Neuronal stem cell (in vitro differentiated cells): Measurements from ENCODE around the gene WFIKKN1.
A peak's percentile ranks its signal among the peaks of the same experiment; 100 is the strongest.

Source experiments
- DNase-seq: peaks from one replicate; pipeline ENCODE4 v3.0.0-alpha.2; 2013; ENCODE audit warnings: low spot score
- H2AFZ ChIP-seq: one replicate; pipeline ENCODE4 v1.6.1; 2013; ENCODE audit warnings: mild to moderate bottlenecking, low read length, inconsistent platforms
- H2AK5ac ChIP-seq: 2 replicates; pipeline ENCODE4 v1.6.1; 2013; ENCODE audit warnings: low read depth, mild to moderate bottlenecking, inconsistent platforms, low read length, moderate library complexity, mixed read lengths
- H2BK120ac ChIP-seq: 2 replicates; pipeline ENCODE4 v1.6.1; 2013; ENCODE audit warnings: low read depth, mild to moderate bottlenecking, inconsistent platforms, low read length, moderate library complexity, mixed read lengths
- H2BK12ac ChIP-seq: one replicate; pipeline ENCODE4 v1.6.1; 2013; ENCODE audit warnings: low read length, inconsistent platforms
- H2BK15ac ChIP-seq: 2 replicates; pipeline ENCODE4 v1.6.1; 2013; ENCODE audit warnings: mild to moderate bottlenecking, low read length, inconsistent platforms, mixed read lengths
- H2BK5ac ChIP-seq: one replicate; pipeline ENCODE4 v1.6.1; 2013; ENCODE audit warnings: inconsistent platforms, mild to moderate bottlenecking, low read length, moderate library complexity
- H3K14ac ChIP-seq: one replicate; pipeline ENCODE4 v1.6.1; 2013; ENCODE audit warnings: low read length, inconsistent platforms
- H3K18ac ChIP-seq: 2 replicates; pipeline ENCODE4 v1.6.1; 2013; ENCODE audit warnings: low read length, inconsistent platforms
- H3K23ac ChIP-seq: 2 replicates; pipeline ENCODE4 v1.6.1; 2013; ENCODE audit warnings: low read depth, mild to moderate bottlenecking, mixed read lengths, low read length, inconsistent platforms; ENCODE audit not compliant: poor library complexity
- H3K27ac ChIP-seq: replicated peaks from 3 replicates; pipeline ENCODE4 v1.5.1; 2013; ENCODE audit warnings: low read length, inconsistent platforms
- H3K27me3 ChIP-seq, 3 experiments: 2 replicates each; pipeline ENCODE4 v1.6.1; 2013; ENCODE audit warnings: low read length in 3 of 3, mild to moderate bottlenecking in 2 of 3, inconsistent platforms in 1 of 3, low read depth in 1 of 3, mixed read lengths in 1 of 3, moderate library complexity in 1 of 3; ENCODE audit not compliant: control insufficient read depth in 3 of 3, insufficient read depth in 3 of 3
- H3K36me3 ChIP-seq, 2 donors: replicated peaks in 1 of 2; 2 replicates each; pipeline ENCODE4 v1.6.1; 2013; ENCODE audit warnings: low read length in 2 of 2; ENCODE audit not compliant: control insufficient read depth in 2 of 2, insufficient read depth in 2 of 2
- H3K4ac ChIP-seq: 2 replicates; pipeline ENCODE4 v1.6.1; 2013; ENCODE audit warnings: inconsistent platforms, mild to moderate bottlenecking, low read length, moderate library complexity
- H3K4me1 ChIP-seq, 2 donors: 1 replicate in 1 of 2; 2 replicates in 1 of 2; pipeline ENCODE4 v1.6.1; 2013; ENCODE audit warnings: low read length in 2 of 2, low read depth in 1 of 2; ENCODE audit not compliant: control insufficient read depth in 2 of 2, insufficient read depth in 1 of 2
- H3K4me2 ChIP-seq: one replicate; pipeline ENCODE4 v1.6.1; 2013; ENCODE audit warnings: mild to moderate bottlenecking, low read length, inconsistent platforms; ENCODE audit not compliant: insufficient read depth, poor library complexity, severe bottlenecking
- H3K4me3 ChIP-seq, 2 donors: 2 replicates each; pipeline ENCODE4 v1.5.1; 2013; ENCODE audit warnings: low read length in 2 of 2, mild to moderate bottlenecking in 2 of 2, inconsistent platforms in 1 of 2, moderate library complexity in 1 of 2
- H3K79me1 ChIP-seq: one replicate; pipeline ENCODE4 v1.6.1; 2013; ENCODE audit warnings: low read depth, mild to moderate bottlenecking, inconsistent platforms, low read length, moderate library complexity
- H3K9ac ChIP-seq: one replicate; pipeline ENCODE4 v1.6.1; 2013; ENCODE audit warnings: mild to moderate bottlenecking, low read depth, low read length, inconsistent platforms; ENCODE audit not compliant: poor library complexity
- H3K9me3 ChIP-seq, 2 donors: replicated peaks in 1 of 2; 2 replicates each; pipeline versions ENCODE3 to v1.6.1; 2013; ENCODE audit warnings: low read length in 2 of 2, mild to moderate bottlenecking in 2 of 2, inconsistent platforms in 1 of 2, low read depth in 1 of 2, mixed read lengths in 1 of 2, moderate library complexity in 1 of 2; ENCODE audit not compliant: control insufficient read depth in 2 of 2, insufficient read depth in 1 of 2
- H4K8ac ChIP-seq: one replicate; pipeline ENCODE4 v1.6.1; 2013; ENCODE audit warnings: low read depth, mild to moderate bottlenecking, inconsistent platforms, low read length, moderate library complexity
- H4K91ac ChIP-seq: one replicate; pipeline ENCODE4 v1.6.1; 2013; ENCODE audit warnings: low read length, low read depth, mild to moderate bottlenecking, inconsistent platforms; ENCODE audit not compliant: poor library complexity
- WGBS, 2 donors: extraction: QIAGEN DNeasy Blood & Tissue Kit; methylation state at CpG; one replicate each; pipeline ENCODE4 v1.1.7; 2013; ENCODE audit warnings: missing lambda C conversion rate in 2 of 2, mixed read lengths in 1 of 2; ENCODE audit not compliant: insufficient read length in 2 of 2, insufficient replicate concordance in 1 of 2; ENCODE audit errors: extremely low coverage in 2 of 2; 5-methylcytosine and 5-hydroxymethylcytosine counted together

WFIKKN1 gene

DNA sequence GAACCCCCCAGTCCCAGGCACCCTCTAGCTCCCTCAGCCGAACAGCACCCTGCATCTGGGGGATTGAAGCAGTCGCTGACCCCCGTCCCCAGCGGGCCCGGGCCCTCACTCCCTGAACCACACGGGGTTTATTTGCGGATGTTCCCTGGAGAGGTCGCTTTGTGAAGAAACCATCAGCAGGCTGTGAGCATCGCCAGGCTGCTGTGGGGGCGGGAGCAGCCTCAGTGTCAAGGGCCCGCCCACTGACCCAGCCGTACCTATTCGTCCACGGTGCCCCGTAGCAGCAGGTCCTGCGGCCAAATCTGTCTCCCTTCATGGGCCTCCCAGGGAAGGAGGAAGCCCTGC, 47.3 kb upstream of the WFIKKN1 start:
- Histone ChIP-seq H3K4me2 (peak overlapping the region; percentile 43), H2BK120ac (no peak overlapping the region), H3K18ac (peak overlapping the region; percentile 85), H3K9me3 (no peaks in the 10 kb centered on the region), H2BK12ac (peak overlapping the region; percentile 58), H3K27me3 (peaks cover 0 to 21% (median 0%) of the 10 kb centered on the region in 3 experiments), H3K4ac (no peak overlapping the region), H3K23ac (peak overlapping the region; percentile 96), H3K4me3 (no peak overlapping the region), H3K4me1 (peaks cover 6 to 16% of the 10 kb centered on the region in 2 donors), H3K36me3 (peaks cover 8 to 18% of the 10 kb centered on the region in 2 donors), H3K27ac (no peak overlapping the region), H4K91ac (no peak overlapping the region), H4K8ac (no peak overlapping the region), H2AK5ac (peak overlapping the region; percentile 94), H2BK5ac (no peak overlapping the region), H2BK15ac (no peak overlapping the region), H3K14ac (peak overlapping the region; percentile 38), H2AFZ (no peak overlapping the region), H3K79me1 (peaks cover 2% of the 10 kb centered on the region), H3K9ac (peak overlapping the region; percentile 24)
- DNase-seq = no peak
- WGBS, 2 donors = no CpG with 5 or more reads among the region's 16 CpGs

DNA sequence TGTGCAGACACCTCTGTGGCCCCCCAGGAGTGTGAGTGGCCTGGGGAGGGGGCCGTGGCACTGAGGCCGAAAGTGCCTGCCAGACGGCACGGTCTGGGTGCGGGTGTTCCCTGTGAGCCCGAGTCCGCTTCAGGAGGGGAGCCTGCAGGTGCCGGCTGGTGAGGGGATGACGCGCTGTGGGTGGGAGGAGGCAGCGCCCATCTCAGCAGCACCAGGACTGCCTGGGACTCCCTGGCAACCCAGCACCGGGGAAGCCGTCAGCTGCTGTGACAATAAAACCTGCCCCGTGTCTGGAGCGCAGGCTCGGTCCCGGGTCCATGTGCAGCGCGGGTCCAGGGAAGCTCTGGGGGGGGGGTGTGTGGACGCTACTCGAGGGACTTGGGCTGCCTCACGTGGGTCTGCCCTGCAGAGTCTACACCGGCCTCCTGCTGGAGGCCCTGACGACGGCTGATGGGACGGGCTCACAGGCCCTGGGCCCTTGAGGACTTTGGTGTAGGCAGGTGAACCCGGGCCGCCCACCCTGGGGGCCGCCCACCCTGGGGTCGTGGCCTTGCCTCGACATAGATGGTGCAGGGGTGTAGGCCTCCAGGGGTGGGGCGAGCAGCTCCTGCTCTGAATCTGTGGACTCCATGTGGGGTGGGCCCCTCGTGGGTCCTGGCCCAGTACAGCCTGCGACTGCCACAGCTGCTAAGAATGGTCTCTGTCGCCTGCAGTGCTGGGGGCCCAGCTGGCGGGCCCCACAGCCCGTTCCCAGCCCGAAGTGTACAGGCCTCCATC, 46.8 kb upstream of the WFIKKN1 start:
- Histone ChIP-seq H4K91ac (no peak overlapping the region), H3K4me3 (no peak overlapping the region), H2BK120ac (no peak overlapping the region), H2BK12ac (peak overlapping the region; percentile 41), H3K27ac (no peak overlapping the region), H3K9me3 (no peaks in the 10 kb centered on the region), H3K27me3 (peaks cover 0 to 21% (median 0%) of the 10 kb centered on the region in 3 experiments), H3K14ac (peak overlapping the region; percentile 21), H4K8ac (no peak overlapping the region), H3K79me1 (peaks cover 2% of the 10 kb centered on the region), H3K4me2 (peak overlapping the region; percentile 43), H3K18ac (peak overlapping the region; percentile 83), H2AK5ac (peak overlapping the region; percentile 94), H3K4ac (peak overlapping the region; percentile 84), H2BK5ac (no peak overlapping the region), H3K4me1 (peaks cover 7 to 16% of the 10 kb centered on the region in 2 donors), H3K23ac (peak overlapping the region; percentile 96), H2BK15ac (peak overlapping the region; percentile 89), H3K9ac (peak overlapping the region; percentile 24), H3K36me3 (peaks cover 8 to 18% of the 10 kb centered on the region in 2 donors), H2AFZ (no peak overlapping the region)
- WGBS, 2 donors = no CpG with 5 or more reads among the region's 38 CpGs
- no peak for DNase-seq

DNA sequence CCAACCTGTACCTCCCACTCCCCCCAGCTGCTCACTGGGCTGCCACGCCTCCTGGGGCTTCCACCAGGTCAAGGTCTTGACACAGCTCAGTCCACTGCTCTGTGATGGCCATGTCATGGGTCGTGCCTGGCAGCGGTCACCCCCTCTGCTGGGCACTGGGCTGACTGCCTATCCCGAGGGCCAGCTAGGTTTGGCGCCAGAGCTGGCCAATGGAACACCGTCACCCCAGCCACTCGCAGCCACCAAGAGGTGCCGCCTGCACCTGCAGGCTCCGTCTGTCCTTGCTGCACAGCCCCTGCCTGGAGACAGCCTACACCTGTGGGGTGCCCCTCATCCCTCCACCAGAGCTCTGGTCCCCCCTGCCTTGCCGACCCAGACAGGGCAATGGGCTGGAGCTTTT, 45.4 kb upstream of the WFIKKN1 start:
- H3K14ac ChIP-seq = peak overlapping the region; percentile 94
- no peak for DNase-seq
- H3K4ac ChIP-seq = no peak overlapping the region
- no peak overlapping the region for H3K4me3 ChIP-seq
- WGBS, 2 donors = no CpG with 5 or more reads among the region's 10 CpGs
- H3K9me3 ChIP-seq = no peaks in the 10 kb centered on the region
- H2AFZ ChIP-seq = no peak overlapping the region
- H3K23ac ChIP-seq = peak overlapping the region; percentile 68
- H3K9ac ChIP-seq = peak overlapping the region; percentile 44
- H3K79me1 ChIP-seq = peaks cover 5% of the 10 kb centered on the region
- H4K91ac ChIP-seq = no peak overlapping the region
- peak overlapping the region; percentile 57 for H3K18ac ChIP-seq
- H2BK15ac ChIP-seq = no peak overlapping the region
- H2BK5ac ChIP-seq = no peak overlapping the region
- peaks cover 0 to 21% (median 0%) of the 10 kb centered on the region in 3 experiments for H3K27me3 ChIP-seq
- H2BK12ac ChIP-seq = peak overlapping the region; percentile 22
- no peak overlapping the region for H2BK120ac ChIP-seq
- H3K27ac ChIP-seq = no peak overlapping the region
- H2AK5ac ChIP-seq = no peak overlapping the region
- H3K36me3 ChIP-seq = peaks cover 8 to 17% of the 10 kb centered on the region in 2 donors
- H3K4me2 ChIP-seq = no peak overlapping the region
- peaks cover 7 to 16% of the 10 kb centered on the region in 2 donors for H3K4me1 ChIP-seq
- H4K8ac ChIP-seq = no peak overlapping the region

DNA sequence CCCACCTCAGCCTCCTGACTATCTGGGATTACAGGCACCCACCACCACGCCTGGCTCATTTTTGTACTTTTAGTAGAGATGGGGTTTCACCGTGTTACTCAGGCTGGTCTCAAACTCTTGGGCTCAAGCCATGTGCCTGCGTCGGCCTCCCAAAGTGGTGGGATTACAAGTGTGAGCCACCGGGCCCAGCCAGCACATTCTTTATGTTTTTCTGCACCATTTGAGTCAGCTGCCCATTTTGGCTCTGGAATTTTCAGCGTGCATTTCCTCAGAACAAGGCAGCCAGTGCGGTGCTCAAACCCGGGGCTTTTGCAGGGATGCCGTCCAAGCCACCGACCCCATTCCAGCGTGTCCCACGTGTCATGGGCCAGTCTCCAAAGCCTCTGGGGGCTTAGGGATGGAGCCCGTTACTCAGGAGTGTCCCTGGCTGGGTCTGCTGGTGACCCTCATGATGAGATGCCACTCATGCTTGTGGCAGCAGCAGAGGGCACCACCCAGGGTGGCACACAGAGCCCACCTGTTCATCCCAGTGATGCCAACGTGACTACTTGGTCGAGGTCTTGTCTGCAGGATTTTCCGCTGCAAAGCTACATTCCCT, 44.6 kb upstream of the WFIKKN1 start:
- H3K79me1 ChIP-seq = peaks cover 12% of the 10 kb centered on the region
- no peak overlapping the region for H2AK5ac ChIP-seq
- no peak overlapping the region for H3K27ac ChIP-seq
- H3K4me2 ChIP-seq = no peak overlapping the region
- H2BK12ac ChIP-seq = no peak overlapping the region
- H3K23ac ChIP-seq = no peak overlapping the region
- no peak overlapping the region for H2AFZ ChIP-seq
- DNase-seq = no peak
- H3K4ac ChIP-seq = no peak overlapping the region
- H4K91ac ChIP-seq = no peak overlapping the region
- H3K9ac ChIP-seq = no peak overlapping the region
- WGBS, 2 donors = no CpG with 5 or more reads among the region's 16 CpGs
- no peak overlapping the region for H3K4me3 ChIP-seq
- peaks cover 14 to 22% of the 10 kb centered on the region in 2 donors for H3K4me1 ChIP-seq
- peaks cover 5 to 9% of the 10 kb centered on the region in 2 donors for H3K36me3 ChIP-seq
- H3K18ac ChIP-seq = no peak overlapping the region
- no peak overlapping the region for H4K8ac ChIP-seq
- no peak overlapping the region for H3K14ac ChIP-seq
- no peak overlapping the region for H2BK5ac ChIP-seq
- no peaks in the 10 kb centered on the region for H3K9me3 ChIP-seq
- no peak overlapping the region for H2BK120ac ChIP-seq
- H3K27me3 ChIP-seq = peaks cover 0 to 23% (median 0%) of the 10 kb centered on the region in 3 experiments
- H2BK15ac ChIP-seq = no peak overlapping the region
